HepG2 (cell line): Measurements from ENCODE around the gene PKN2. TPM values are rescaled to one million over a fixed set of nuclear protein-coding genes. Genes with fewer than 3 reads are reported as not detected.
"Not testable (repeated sequence)": the region's sequence is repeated elsewhere in the genome, so short reads cannot be mapped to it uniquely, and the experiment has no call there.

Source experiments
- ATAC-seq: fragments of 200-7000 bp; cut with Tn5 transposase; 3 replicates; pipeline ENCODE4 v1.9.1; 2020; ENCODE audit warnings: mild to moderate bottlenecking, moderate library complexity
- BruUV-seq: library from RNA; stranded (reverse); fragments of 400-500 nt; replicated peaks from 2 replicates; lab custom pipeline; 2021; lab: Mats Ljungman, UMichigan
- CTCF ChIA-PET: fragments of 300-600 bp; formaldehyde crosslinking; extraction: SDS; loops from one replicate; lab custom pipeline; 2021; ENCODE audit warnings: low total read pairs, inconsistent platforms, low intra/inter-chr PET ratio; lab: Yijun Ruan, JAX
- POLR2A ChIA-PET: fragments of 350-600 bp; sonication (Branson Sonifier 250); formaldehyde crosslinking; loops from one replicate; lab custom pipeline; 2020; ENCODE audit warnings: antibody characterized with exemption, inconsistent platforms; lab: Yijun Ruan, JAX
- DNase-seq: peaks from one replicate; pipeline ENCODE4 v3.0.0-alpha.2; 2015; ENCODE audit warnings: low spot score
- FAIRE-seq: peaks from 3 replicates; lab custom pipeline; 2011; peaks lifted over from hg19 to GRCh38; lab: Jason Lieb, UNC
- H2AFZ ChIP-seq: one replicate; pipeline ENCODE4 v1.6.1; 2011; ENCODE audit warnings: low read length, inconsistent platforms
- H3K27ac ChIP-seq: fragments of 300-600 bp; 3 replicates; pipeline ENCODE4 v1.8.0; 2011; ENCODE audit warnings: mixed run types, mild to moderate bottlenecking, mixed read lengths, low read length, inconsistent platforms; ENCODE audit not compliant: insufficient read depth; ENCODE audit errors: extremely low read length
- H3K27me3 ChIP-seq, 2 experiments: fragments of 200-600 bp in 1 of 2; 2 replicates in 1 of 2; 3 replicates in 1 of 2; pipeline versions ENCODE4 v1.6.0 to v1.8.0; 2011; ENCODE audit warnings: low read length in 2 of 2, mild to moderate bottlenecking in 2 of 2, moderate library complexity in 2 of 2, inconsistent platforms in 1 of 2; ENCODE audit not compliant: insufficient read depth in 2 of 2, control insufficient read depth in 1 of 2
- H3K36me3 ChIP-seq, 2 experiments: fragments of 200-600 bp in 1 of 2; replicated peaks in 1 of 2; 2 replicates in 1 of 2; 3 replicates in 1 of 2; pipeline versions ENCODE4 v1.5.1 to v1.8.0; 2011; ENCODE audit warnings: low read length in 2 of 2, inconsistent platforms in 1 of 2; ENCODE audit not compliant: insufficient read depth in 2 of 2, control insufficient read depth in 1 of 2
- H3K4me1 ChIP-seq: 2 replicates; pipeline ENCODE4 v1.5.1; 2012; ENCODE audit warnings: low read length, inconsistent platforms; ENCODE audit not compliant: insufficient read depth
- H3K4me2 ChIP-seq: 2 replicates; pipeline ENCODE4 v1.6.0; 2011; ENCODE audit warnings: low read depth, low read length, inconsistent platforms
- H3K4me3 ChIP-seq, 3 experiments: fragments of 200-600 bp in 1 of 3; sonication (generic), shearing (Covaris generic) in 1 of 3; replicated peaks in 1 of 3; 2 replicates each; pipeline ENCODE4 v1.5.1; 2011 to 2016; ENCODE audit warnings: low read length in 3 of 3, inconsistent platforms in 2 of 3, low read depth in 2 of 3, mild to moderate bottlenecking in 2 of 3, control low read depth in 1 of 3, mixed read lengths in 1 of 3; ENCODE audit not compliant: insufficient read depth in 1 of 3
- H3K79me2 ChIP-seq: one replicate; pipeline ENCODE4 v1.6.1; 2011; ENCODE audit warnings: low read length, inconsistent platforms; ENCODE audit not compliant: insufficient read depth
- H3K9ac ChIP-seq: 2 replicates; pipeline ENCODE4 v1.6.0; 2011; ENCODE audit warnings: mild to moderate bottlenecking, low read depth, low read length, inconsistent platforms; ENCODE audit not compliant: insufficient read depth
- H3K9me3 ChIP-seq: 2 replicates; pipeline ENCODE4 v1.5.1; 2012; ENCODE audit warnings: mild to moderate bottlenecking, low read length
- H4K20me1 ChIP-seq: 2 replicates; pipeline ENCODE4 v1.6.0; 2011; ENCODE audit warnings: inconsistent platforms, mild to moderate bottlenecking, low read length, moderate library complexity; ENCODE audit not compliant: insufficient read depth
- CEBPG ChIP-seq: IDR thresholded peaks from 2 replicates; pipeline ENCODE4 v1.6.1; 2016
- FOXJ3 ChIP-seq: sonication (generic); formaldehyde crosslinking; IDR thresholded peaks from 2 replicates; pipeline ENCODE4 v1.4.0; 2020; ENCODE audit warnings: missing genetic modification reagents, mild to moderate bottlenecking, borderline replicate concordance
- KDM1A ChIP-seq: IDR thresholded peaks from 2 replicates; pipeline ENCODE4 v1.6.1; 2016; ENCODE audit warnings: missing compliant biosample characterization
- POGZ ChIP-seq: sonication (generic); formaldehyde crosslinking; IDR thresholded peaks from 2 replicates; pipeline ENCODE4 v1.4.0; 2020; ENCODE audit warnings: mild to moderate bottlenecking, missing genetic modification reagents
- SOX13 ChIP-seq, 3 experiments: fragments of 450-650 bp in 1 of 3; sonication (generic) in 1 of 3; formaldehyde crosslinking in 1 of 3; IDR thresholded peaks in 2 of 3; conservative IDR thresholded peaks in 1 of 3; 2 replicates each; pipeline versions ENCODE4 v1.5.0 to v1.6.1; 2016 to 2020; ENCODE audit warnings: antibody characterized with exemption in 1 of 3, mild to moderate bottlenecking in 1 of 3, missing compliant biosample characterization in 1 of 3, missing genetic modification reagents in 1 of 3, moderate library complexity in 1 of 3
- SOX5 ChIP-seq: IDR thresholded peaks from 2 replicates; pipeline ENCODE4 v1.6.1; 2016; ENCODE audit warnings: borderline replicate concordance
- SOX6 ChIP-seq, 2 experiments: fragments of 450-650 bp in 1 of 2; sonication (generic) in 1 of 2; formaldehyde crosslinking in 1 of 2; IDR thresholded peaks; 2 replicates each; pipeline versions ENCODE4 v1.4.0 to v1.6.1; 2017 to 2020; ENCODE audit warnings: antibody characterized with exemption in 1 of 2, mild to moderate bottlenecking in 1 of 2, missing genetic modification reagents in 1 of 2
- TEAD3 ChIP-seq: optimal IDR thresholded peaks from 2 replicates; pipeline ENCODE3; 2016; ENCODE audit warnings: borderline replicate concordance
- ZMYM2 ChIP-seq: sonication (generic); formaldehyde crosslinking; IDR thresholded peaks from 2 replicates; pipeline ENCODE4 v1.8.0; 2022; ENCODE audit warnings: mild to moderate bottlenecking, missing genetic modification reagents
- ZMYM3 ChIP-seq: sonication (generic); formaldehyde crosslinking; IDR thresholded peaks from 2 replicates; pipeline ENCODE4 v1.5.1; 2020; ENCODE audit warnings: mild to moderate bottlenecking, missing genetic modification reagents
- ZMYM4 ChIP-seq: sonication (generic); formaldehyde crosslinking; IDR thresholded peaks from 2 replicates; pipeline ENCODE4 v1.8.1; 2023; ENCODE audit warnings: mild to moderate bottlenecking, missing genetic modification reagents
- WGBS: methylation state at CpG from one replicate; pipeline ENCODE4 v1.1.6; 2017; ENCODE audit warnings: low lambda C conversion rate; 5-methylcytosine and 5-hydroxymethylcytosine counted together
- in situ Hi-C: cut with HindIII; loops from 2 replicates; pipeline ENCODE4 v1.10.0; 2017; ENCODE audit warnings: low pct_unique_long_range_greater_than_20kb; ENCODE audit not compliant: extremely low pct_ligation_motif_present
- intact Hi-C: fragments of 100-400 bp; cut with micrococcal nuclease; formaldehyde crosslinking; loops from one replicate; pipeline ENCODE4 v1.10.0; 2022; ENCODE audit not compliant: unreplicated experiment
- polyA plus RNA-seq, 8 experiments: library from polyadenylated mRNA; depleted of rRNA in 3 of 8; stranded (reverse) in 7 of 8; unstranded in 1 of 8; fragments of >200 nt; fragmentation: Illumina TruSeq in 4 of 8; extraction: Trizol in 4 of 8; gene quantifications; 2 replicates each; pipeline versions ENCODE4 v1.2.1 to v1.2.3, GENCODE V29; 2011 to 2016; ENCODE audit warnings: low read depth in 4 of 8, missing spikeins in 1 of 8, mixed read lengths in 1 of 8; ENCODE audit not compliant: insufficient read depth in 1 of 8
- total RNA-seq, 5 experiments: library from RNA; depleted of rRNA; stranded (reverse); fragments of >200 nt; fragmentation: Illumina TruSeq; extraction: Trizol; gene quantifications; 2 replicates each; pipeline ENCODE4 v1.2.3, GENCODE V29; 2016; ENCODE audit warnings: low read depth in 1 of 5
- TF ChIP-seq, protein P1 (sequence below): sonication (generic); formaldehyde crosslinking; IDR thresholded peaks from 2 replicates; pipeline ENCODE4 v1.4.0; 2020; ENCODE audit warnings: missing genetic modification reagents
- TF ChIP-seq, protein P2 (sequence below): sonication (generic); formaldehyde crosslinking; IDR thresholded peaks from 2 replicates; pipeline ENCODE4 v1.5.0; 2020; ENCODE audit warnings: mild to moderate bottlenecking, missing genetic modification reagents
- TF ChIP-seq, protein P3 (sequence below): sonication (generic); formaldehyde crosslinking; IDR thresholded peaks from 2 replicates; pipeline ENCODE4 v1.4.0; 2020; ENCODE audit warnings: missing genetic modification reagents

Gene PKN2
- total and polyA plus RNA-seq, 2 of the 13 experiments (the other 11 are each of a cell fraction or from before 2014, with no cell fraction given): 17.0 to 29.4 TPM

DNA sequence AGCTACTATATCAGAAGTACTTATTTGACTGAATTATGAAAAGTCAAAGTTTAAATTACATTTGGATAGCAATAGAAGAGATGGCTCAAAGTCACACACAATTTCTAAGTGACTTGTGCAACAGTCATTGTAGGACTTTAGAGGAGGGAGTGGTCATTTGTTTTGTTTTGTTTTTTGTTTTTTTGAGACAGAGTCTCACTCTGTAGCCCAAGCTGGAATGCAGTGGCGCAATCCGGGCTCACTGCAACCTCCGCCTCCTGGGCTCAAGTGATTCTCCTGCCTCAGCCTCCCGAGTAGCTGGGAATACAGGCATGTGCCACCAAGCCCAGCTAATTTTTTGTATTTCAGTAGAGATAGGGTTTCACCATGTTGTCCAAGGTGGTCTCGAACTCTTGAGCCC is 17.7 kb downstream of the PKN2 start:
- H3K27me3 ChIP-seq; CTCF ChIA-PET; in situ Hi-C loops; DNase-seq; FAIRE-seq; H2AFZ ChIP-seq; H3K4me2 ChIP-seq; intact Hi-C loops; H3K9me3 ChIP-seq; H3K9ac ChIP-seq; H4K20me1 ChIP-seq; H3K36me3 ChIP-seq; BruUV-seq; H3K4me3 ChIP-seq; H3K27ac ChIP-seq; TF ChIP-seq SOX6, SOX13 (IDR thresholded peaks at IDR 0.05): not testable (repeated sequence)
- POLR2A ChIA-PET: interaction anchor here (1.3 to 2.0 kb wide), 2 partner anchors 11 to 17 kb away, joined by 3 to 16 read pairs; partner anchors contain the start of gene PKN2
- 78% methylated on average over 5 of the region's 5 CpGs for WGBS
- TF ChIP-seq CEBPG (CRISPR knock-in tag) (peak; percentile 61; the same call in 1 of the 2 replicates), ZMYM3 (0 out of 2 replicates have a peak, but pooled peaks have one; percentile 34), SOX6 (CRISPR knock-in tag; IDR thresholded peaks at IDR 0.05) (peak; percentile 74), POGZ (peak; percentile 70; the same call in 1 of the 2 replicates), TEAD3 (CRISPR knock-in tag) (peak; percentile 78), ZMYM4 (CRISPR knock-in tag) (0 out of 2 replicates have a peak, but pooled peaks have one; percentile 17), SOX5 (CRISPR knock-in tag) (0 out of 2 replicates have a peak, but pooled peaks have one; percentile 48), SOX13 (CRISPR knock-in tag; conservative IDR thresholded peaks at IDR 0.05 in 1 of 2, IDR thresholded peaks at IDR 0.05 in 1 of 2) (peak in 1 of 2 experiments; percentile 74; a peak in 2 of 4 replicates), KDM1A (peak; percentile 76; the same call in 1 of the 2 replicates), FOXJ3 (CRISPR knock-in tag) (peak; percentile 6; the same call in 1 of the 2 replicates), ZMYM2 (0 out of 2 replicates have a peak, but pooled peaks have one; percentile 42)
- TF ChIP-seq, protein P1, sequence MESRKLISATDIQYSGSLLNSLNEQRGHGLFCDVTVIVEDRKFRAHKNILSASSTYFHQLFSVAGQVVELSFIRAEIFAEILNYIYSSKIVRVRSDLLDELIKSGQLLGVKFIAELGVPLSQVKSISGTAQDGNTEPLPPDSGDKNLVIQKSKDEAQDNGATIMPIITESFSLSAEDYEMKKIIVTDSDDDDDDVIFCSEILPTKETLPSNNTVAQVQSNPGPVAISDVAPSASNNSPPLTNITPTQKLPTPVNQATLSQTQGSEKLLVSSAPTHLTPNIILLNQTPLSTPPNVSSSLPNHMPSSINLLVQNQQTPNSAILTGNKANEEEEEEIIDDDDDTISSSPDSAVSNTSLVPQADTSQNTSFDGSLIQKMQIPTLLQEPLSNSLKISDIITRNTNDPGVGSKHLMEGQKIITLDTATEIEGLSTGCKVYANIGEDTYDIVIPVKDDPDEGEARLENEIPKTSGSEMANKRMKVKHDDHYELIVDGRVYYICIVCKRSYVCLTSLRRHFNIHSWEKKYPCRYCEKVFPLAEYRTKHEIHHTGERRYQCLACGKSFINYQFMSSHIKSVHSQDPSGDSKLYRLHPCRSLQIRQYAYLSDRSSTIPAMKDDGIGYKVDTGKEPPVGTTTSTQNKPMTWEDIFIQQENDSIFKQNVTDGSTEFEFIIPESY (CRISPR knock-in tag): peak; percentile 72
- TF ChIP-seq, protein P2, sequence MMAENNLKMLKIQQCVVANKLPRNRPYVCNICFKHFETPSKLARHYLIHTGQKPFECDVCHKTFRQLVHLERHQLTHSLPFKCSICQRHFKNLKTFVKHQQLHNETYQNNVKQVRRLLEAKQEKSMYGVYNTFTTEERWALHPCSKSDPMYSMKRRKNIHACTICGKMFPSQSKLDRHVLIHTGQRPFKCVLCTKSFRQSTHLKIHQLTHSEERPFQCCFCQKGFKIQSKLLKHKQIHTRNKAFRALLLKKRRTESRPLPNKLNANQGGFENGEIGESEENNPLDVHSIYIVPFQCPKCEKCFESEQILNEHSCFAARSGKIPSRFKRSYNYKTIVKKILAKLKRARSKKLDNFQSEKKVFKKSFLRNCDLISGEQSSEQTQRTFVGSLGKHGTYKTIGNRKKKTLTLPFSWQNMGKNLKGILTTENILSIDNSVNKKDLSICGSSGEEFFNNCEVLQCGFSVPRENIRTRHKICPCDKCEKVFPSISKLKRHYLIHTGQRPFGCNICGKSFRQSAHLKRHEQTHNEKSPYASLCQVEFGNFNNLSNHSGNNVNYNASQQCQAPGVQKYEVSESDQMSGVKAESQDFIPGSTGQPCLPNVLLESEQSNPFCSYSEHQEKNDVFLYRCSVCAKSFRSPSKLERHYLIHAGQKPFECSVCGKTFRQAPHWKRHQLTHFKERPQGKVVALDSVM: peak; percentile 97
- TF ChIP-seq, protein P3, sequence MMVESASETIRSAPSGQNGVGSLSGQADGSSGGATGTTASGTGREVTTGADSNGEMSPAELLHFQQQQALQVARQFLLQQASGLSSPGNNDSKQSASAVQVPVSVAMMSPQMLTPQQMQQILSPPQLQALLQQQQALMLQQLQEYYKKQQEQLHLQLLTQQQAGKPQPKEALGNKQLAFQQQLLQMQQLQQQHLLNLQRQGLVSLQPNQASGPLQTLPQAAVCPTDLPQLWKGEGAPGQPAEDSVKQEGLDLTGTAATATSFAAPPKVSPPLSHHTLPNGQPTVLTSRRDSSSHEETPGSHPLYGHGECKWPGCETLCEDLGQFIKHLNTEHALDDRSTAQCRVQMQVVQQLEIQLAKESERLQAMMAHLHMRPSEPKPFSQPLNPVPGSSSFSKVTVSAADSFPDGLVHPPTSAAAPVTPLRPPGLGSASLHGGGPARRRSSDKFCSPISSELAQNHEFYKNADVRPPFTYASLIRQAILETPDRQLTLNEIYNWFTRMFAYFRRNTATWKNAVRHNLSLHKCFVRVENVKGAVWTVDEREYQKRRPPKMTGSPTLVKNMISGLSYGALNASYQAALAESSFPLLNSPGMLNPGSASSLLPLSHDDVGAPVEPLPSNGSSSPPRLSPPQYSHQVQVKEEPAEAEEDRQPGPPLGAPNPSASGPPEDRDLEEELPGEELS (CRISPR knock-in tag): peak; percentile 55
- Histone ChIP-seq H3K79me2 (peaks cover 83% of the 10 kb centered on the region), H3K4me1 (peaks cover 42% of the 10 kb centered on the region)
- peak; percentile 44; the same call in 2 of the 3 replicates for ATAC-seq
